Measurements from ENCODE around the gene NEK7. TPM values are rescaled to one million over a fixed set of nuclear protein-coding genes. Genes with fewer than 3 reads are reported as not detected.

Gene NEK7
- total and polyA plus RNA-seq, 2 of the 8 experiments (the other 6 are each of a cell fraction or from before 2014, with no cell fraction given) = 5.1 to 10.0 TPM

- Histone ChIP-seq H4K5ac (ENCODE audit: insufficient read length, low read depth, low read length) (no peak overlapping the region), H3K79me1 (ENCODE audit: low read depth, low read length) (no peaks in the 10 kb centered on the region), H2BK15ac (ENCODE audit: low read length) (no peak overlapping the region), H3K56ac (replicated peaks; ENCODE audit: insufficient read length, low read depth, low read length) (no peak overlapping the region), H3K9ac (replicated peaks in 1 of 4; ENCODE audit: extremely low read depth in 1 of 4, low read depth in 3 of 4, low read length in 3 of 4) (no peak overlapping the region), H2AFZ (ENCODE audit: low read length) (no peak overlapping the region), H3K23me2 (ENCODE audit: low read depth, low read length) (peaks cover 8% of the 10 kb centered on the region; the same call in 1 of the 2 replicates), H3K4me2 (ENCODE audit: insufficient read depth in 1 of 2, low read depth in 2 of 2, low read length in 2 of 2) (no peak overlapping the region), H2BK5ac (ENCODE audit: low read depth, low read length) (no peak overlapping the region), H2AK5ac (ENCODE audit: low read depth, low read length) (no peak overlapping the region), H3K4me3 (ENCODE audit: extremely low read depth in 1 of 4, insufficient read depth in 2 of 4, low read depth in 3 of 4, low read length in 4 of 4) (no peak overlapping the region), H3K18ac (ENCODE audit: extremely low read depth, low read length) (no peak overlapping the region), H3K4ac (replicated peaks; ENCODE audit: insufficient read length, low read depth, low read length) (no peak overlapping the region), H3K9me3 (ENCODE audit: insufficient read depth in 2 of 2, low read depth in 1 of 2, low read length in 1 of 2) (no peaks in the 10 kb centered on the region), H2BK20ac (ENCODE audit: low read length) (no peak overlapping the region), H4K91ac (replicated peaks; ENCODE audit: insufficient read length, low read length) (no peak overlapping the region), H4K8ac (ENCODE audit: extremely low read depth, insufficient read depth, low read length) (no peak overlapping the region), H3K36me3 (ENCODE audit: control insufficient read depth in 2 of 4, insufficient read depth in 4 of 4, low read length in 3 of 4) (no peaks in the 10 kb centered on the region), H2BK12ac (ENCODE audit: low read depth, low read length) (no peak overlapping the region), H3K4me1 (replicated peaks in 1 of 4; ENCODE audit: control insufficient read depth in 3 of 4, insufficient read depth in 4 of 4, low read length in 3 of 4) (peaks cover 0 to 14% (median 6%) of the 10 kb centered on the region in 4 experiments; a peak in 6 of 7 replicates), H3K23ac (ENCODE audit: insufficient read length) (no peak overlapping the region), H3K27me3 (replicated peaks in 1 of 4; ENCODE audit: control insufficient read depth in 3 of 4, extremely low read depth in 1 of 4, insufficient read depth in 3 of 4, low read length in 3 of 4) (no peaks in the 10 kb centered on the region), H3K27ac (ENCODE audit: low read depth, low read length) (no peak overlapping the region), H3K14ac (ENCODE audit: insufficient read length) (no peak overlapping the region), H4K20me1 (replicated peaks in 1 of 2; ENCODE audit: control insufficient read depth in 1 of 2, insufficient read depth in 2 of 2, low read length in 2 of 2) (no peaks in the 10 kb centered on the region), H3K79me2 (ENCODE audit: control insufficient read depth in 1 of 2, insufficient read depth in 2 of 2, low read length in 2 of 2) (peaks cover 0 to 19% of the 10 kb centered on the region in 2 experiments; a peak in 2 of 4 replicates), H2BK120ac (replicated peaks; ENCODE audit: low read depth, low read length) (no peak overlapping the region)
- ChIA-PET POLR2A (ENCODE audit: partially characterized antibody) (interaction anchor here (1.0 kb wide), 1 partner anchor 1546 kb away, joined by 3 read pairs; no protein-coding TSS in a partner anchor), CTCF (ENCODE audit: partially characterized antibody) (interaction anchor here (0.6 to 2.7 kb wide), 14 partner anchors 9 to 332 kb away, joined by 3 to 18 read pairs (median 4); no protein-coding TSS in a partner anchor)
- FAIRE-seq = no peak
- TF ChIP-seq, protein P1, sequence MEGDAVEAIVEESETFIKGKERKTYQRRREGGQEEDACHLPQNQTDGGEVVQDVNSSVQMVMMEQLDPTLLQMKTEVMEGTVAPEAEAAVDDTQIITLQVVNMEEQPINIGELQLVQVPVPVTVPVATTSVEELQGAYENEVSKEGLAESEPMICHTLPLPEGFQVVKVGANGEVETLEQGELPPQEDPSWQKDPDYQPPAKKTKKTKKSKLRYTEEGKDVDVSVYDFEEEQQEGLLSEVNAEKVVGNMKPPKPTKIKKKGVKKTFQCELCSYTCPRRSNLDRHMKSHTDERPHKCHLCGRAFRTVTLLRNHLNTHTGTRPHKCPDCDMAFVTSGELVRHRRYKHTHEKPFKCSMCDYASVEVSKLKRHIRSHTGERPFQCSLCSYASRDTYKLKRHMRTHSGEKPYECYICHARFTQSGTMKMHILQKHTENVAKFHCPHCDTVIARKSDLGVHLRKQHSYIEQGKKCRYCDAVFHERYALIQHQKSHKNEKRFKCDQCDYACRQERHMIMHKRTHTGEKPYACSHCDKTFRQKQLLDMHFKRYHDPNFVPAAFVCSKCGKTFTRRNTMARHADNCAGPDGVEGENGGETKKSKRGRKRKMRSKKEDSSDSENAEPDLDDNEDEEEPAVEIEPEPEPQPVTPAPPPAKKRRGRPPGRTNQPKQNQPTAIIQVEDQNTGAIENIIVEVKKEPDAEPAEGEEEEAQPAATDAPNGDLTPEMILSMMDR (IDR thresholded peaks at IDR 0.05; ENCODE audit: control extremely low read depth in 1 of 3, insufficient read depth in 1 of 3, low read depth in 1 of 3, low read length in 3 of 3) = no peak
- no peak for TF ChIP-seq POLR2AphosphoS5 (IDR thresholded peaks at IDR 0.05; ENCODE audit: low read depth, low read length)
- no peak for DNase-seq (ENCODE audit: low read depth in 1 of 2, low spot score in 2 of 2)
- 84% methylated on average over 5 of the region's 5 CpGs; no CpG with 5 or more reads in 1 of the 2 experiments for WGBS, 2 experiments (ENCODE audit: extremely low coverage in 1 of 2, insufficient coverage in 1 of 2, insufficient read length in 1 of 2, insufficient replicate concordance in 2 of 2, low coverage in 1 of 2, low lambda C conversion rate in 2 of 2, missing lambda C conversion rate in 1 of 2)
These were observed 1.5 kb upstream of the NEK7 start for GRCh38 chr1:198155253-198155652.

Measured in H1 (cell line).